SK-N-MC (cell line): ENCODE measurements around the gene CXCL10.
"Not testable (repeated sequence)": the region's sequence is repeated elsewhere in the genome, so short reads cannot be mapped to it uniquely, and the experiment has no call there.

Experiments used
- DNase-seq: peaks from one replicate; pipeline ENCODE4 v3.0.0-alpha.2; 2011; ENCODE audit warnings: low read depth, low spot score
- H3K27ac ChIP-seq: fragments of 200-600 bp; sonication (generic); 2 replicates; pipeline ENCODE4 v1.5.1; 2016; ENCODE audit warnings: mixed run types
- H3K36me3 ChIP-seq: fragments of 200-600 bp; sonication (generic); 2 replicates; pipeline ENCODE4 v1.6.1; 2017; ENCODE audit warnings: antibody characterized with exemption, low read length, mixed read lengths; ENCODE audit not compliant: insufficient read depth
- H3K4me3 ChIP-seq: fragments of 200-600 bp; sonication (generic); 2 replicates; pipeline ENCODE4 v1.5.1; 2016
- H3K9ac ChIP-seq: fragments of 200-600 bp; sonication (generic); 2 replicates; pipeline ENCODE4 v1.8.0; 2017; ENCODE audit warnings: mixed run types, mixed read lengths; ENCODE audit not compliant: insufficient read length
- H3K9me3 ChIP-seq: fragments of 200-600 bp; sonication (generic); 2 replicates; pipeline ENCODE4 v1.6.1; 2017; ENCODE audit warnings: low read depth, mild to moderate bottlenecking, antibody characterized with exemption, low read length, moderate library complexity, mixed read lengths
- EZH2 ChIP-seq: fragments of 200-600 bp; sonication (generic); IDR thresholded peaks from one replicate; pipeline ENCODE4 v1.6.1; 2017; ENCODE audit warnings: antibody characterized with exemption
- FOXP2 ChIP-seq: optimal IDR thresholded peaks from 2 replicates; pipeline ENCODE3; 2011; ENCODE audit warnings: mild to moderate bottlenecking, moderate library complexity; ENCODE audit not compliant: insufficient read depth; ENCODE audit errors: extremely low read length, control extremely low read depth
- POLR2AphosphoS5 ChIP-seq: IDR thresholded peaks from 2 replicates; pipeline ENCODE4 v1.6.1; 2012; ENCODE audit warnings: mild to moderate bottlenecking, low read depth, low read length, borderline replicate concordance

The CXCL10 gene

DNA sequence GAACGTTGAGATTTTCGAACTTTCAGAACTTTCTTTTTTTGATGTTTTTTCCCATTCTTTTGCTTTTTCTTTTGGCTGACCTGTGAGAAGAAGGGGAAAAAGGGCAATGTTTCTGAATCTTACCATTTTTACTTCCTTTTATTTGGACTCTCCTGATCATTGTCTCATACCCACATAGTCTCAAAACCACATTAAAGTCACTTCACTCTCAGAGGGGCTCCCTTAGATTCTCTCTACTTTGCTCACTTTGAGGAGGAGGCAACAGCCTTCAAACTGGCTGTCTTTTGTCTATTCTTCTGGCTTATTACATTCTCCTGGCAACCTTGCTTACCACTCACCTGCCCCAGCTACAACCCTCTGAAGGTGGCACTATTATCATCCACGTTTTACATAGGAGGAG is 19.7 kb downstream of the CXCL10 start:
- H3K36me3 ChIP-seq = no peaks in the 10 kb centered on the region
- no peak for TF ChIP-seq EZH2
- no peak for TF ChIP-seq FOXP2
- TF ChIP-seq POLR2AphosphoS5 = no peak
- no peaks in the 10 kb centered on the region for H3K9me3 ChIP-seq
- no peak overlapping the region for H3K9ac ChIP-seq
- H3K4me3 ChIP-seq = no peak overlapping the region
- H3K27ac ChIP-seq = no peak overlapping the region
- no peak for DNase-seq

GRCh38 chr4:76003035-76003434 is 20.3 kb downstream of the CXCL10 start:
- TF ChIP-seq POLR2AphosphoS5 (no peak), EZH2 (no peak), FOXP2 (no peak)

DNA sequence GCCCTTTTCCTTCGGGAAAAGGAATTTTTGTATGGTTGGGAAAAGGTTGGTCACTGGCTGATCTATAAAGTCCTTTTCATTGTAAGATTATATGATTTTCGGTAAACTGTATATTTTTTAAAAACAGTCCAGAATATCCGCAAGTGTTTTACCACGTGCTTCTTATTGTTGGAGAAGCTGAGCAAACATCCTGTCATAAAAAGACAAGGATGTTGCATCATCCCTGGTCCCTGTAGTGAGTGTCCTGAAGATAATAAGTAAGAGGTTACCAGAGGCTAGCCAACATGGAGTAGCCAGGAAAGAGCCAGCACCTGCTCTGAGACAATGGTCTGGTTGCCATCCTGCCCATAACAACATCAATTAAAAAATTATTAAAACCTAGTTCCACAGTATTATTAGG is 21.1 kb downstream of the CXCL10 start:
- no peak overlapping the region for H3K27ac ChIP-seq
- no peaks in the 10 kb centered on the region for H3K36me3 ChIP-seq
- no peak for TF ChIP-seq POLR2AphosphoS5
- no peak for TF ChIP-seq FOXP2
- no peak for TF ChIP-seq EZH2
- H3K4me3 ChIP-seq = no peak overlapping the region
- H3K9me3 ChIP-seq = no peaks in the 10 kb centered on the region
- no peak overlapping the region for H3K9ac ChIP-seq
- no peak for DNase-seq

More at GRCh38 chr4:76003035-76003434, 20.3 kb downstream of the CXCL10 start:
- no peak overlapping the region for H3K4me3 ChIP-seq
- H3K9me3 ChIP-seq = no peaks in the 10 kb centered on the region
- H3K27ac ChIP-seq = no peak overlapping the region
- H3K36me3 ChIP-seq = no peaks in the 10 kb centered on the region
- no peak for DNase-seq
- H3K9ac ChIP-seq = no peak overlapping the region

- H3K9ac ChIP-seq = no peak overlapping the region
- DNase-seq = no peak
- no peak overlapping the region for H3K27ac ChIP-seq
- TF ChIP-seq POLR2AphosphoS5 (no peak), EZH2 (no peak), FOXP2 (no peak)
- no peaks in the 10 kb centered on the region for H3K9me3 ChIP-seq
- H3K4me3 ChIP-seq = no peak overlapping the region
- H3K36me3 ChIP-seq = no peaks in the 10 kb centered on the region
Measured at GRCh38 chr4:76001700-76002099, 21.6 kb downstream of the CXCL10 start.

GRCh38 chr4:76000279-76000678 is 23.0 kb downstream of the CXCL10 start:
- no peak for DNase-seq
- TF ChIP-seq FOXP2 (no peak), POLR2AphosphoS5 (no peak), EZH2 (no peak)
- H3K4me3 ChIP-seq = no peak overlapping the region

DNA sequence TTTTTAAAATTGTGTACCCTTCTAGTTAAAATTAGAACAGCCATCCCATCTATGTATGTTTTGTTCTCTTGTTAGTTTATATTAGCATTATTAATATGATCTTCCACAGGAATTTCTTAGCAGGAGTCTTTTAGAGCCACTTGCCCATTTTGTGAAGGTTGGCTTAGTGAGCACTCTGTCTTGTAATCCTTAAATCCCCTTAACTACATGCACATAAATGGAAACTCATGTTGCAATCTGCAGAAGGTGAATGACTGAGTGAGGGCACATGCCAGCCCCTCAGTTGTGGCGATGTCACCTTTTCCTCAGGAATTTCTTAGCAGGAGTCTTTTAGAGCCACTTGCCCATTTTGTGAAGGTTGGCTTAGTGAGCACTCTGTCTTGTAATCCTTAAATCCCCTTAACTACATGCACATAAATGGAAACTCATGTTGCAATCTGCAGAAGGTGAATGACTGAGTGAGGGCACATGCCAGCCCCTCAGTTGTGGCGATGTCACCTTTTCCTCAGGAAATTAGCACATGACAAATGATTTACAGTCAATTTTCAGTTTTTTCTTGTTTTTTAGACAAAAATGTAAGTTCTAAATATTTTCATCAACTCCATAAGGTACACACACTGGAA is 24.7 kb downstream of the CXCL10 start:
- H3K36me3 ChIP-seq, H3K9ac ChIP-seq, H3K4me3 ChIP-seq, H3K9me3 ChIP-seq, DNase-seq, H3K27ac ChIP-seq: not testable (repeated sequence)

More at GRCh38 chr4:76000279-76000678, 23.0 kb downstream of the CXCL10 start:
- Histone ChIP-seq H3K36me3 (no peaks in the 10 kb centered on the region), H3K27ac (no peak overlapping the region), H3K9me3 (no peaks in the 10 kb centered on the region), H3K9ac (no peak overlapping the region)

- no peaks in the 10 kb centered on the region for H3K9me3 ChIP-seq
- no peak overlapping the region for H3K27ac ChIP-seq
- no peak overlapping the region for H3K9ac ChIP-seq
- no peak for TF ChIP-seq POLR2AphosphoS5
- DNase-seq = no peak
- H3K36me3 ChIP-seq = no peaks in the 10 kb centered on the region
- H3K4me3 ChIP-seq = no peak overlapping the region
Measured at GRCh38 chr4:75997946-75998345, 25.4 kb downstream of the CXCL10 start.

- Histone ChIP-seq H3K36me3 (no peaks in the 10 kb centered on the region), H3K9ac (no peak overlapping the region)
Measured at GRCh38 chr4:75997081-75997480, 26.2 kb downstream of the CXCL10 start.

GRCh38 chr4:75995727-75996126 is 27.6 kb downstream of the CXCL10 start:
- DNase-seq = peak; percentile 32

More at GRCh38 chr4:75997081-75997480, 26.2 kb downstream of the CXCL10 start:
- TF ChIP-seq EZH2 (no peak), FOXP2 (no peak), POLR2AphosphoS5 (no peak)
- Histone ChIP-seq H3K9me3 (no peaks in the 10 kb centered on the region), H3K27ac (no peak overlapping the region), H3K4me3 (no peak overlapping the region)
- no peak for DNase-seq

More at GRCh38 chr4:75995727-75996126, 27.6 kb downstream of the CXCL10 start:
- no peak overlapping the region for H3K4me3 ChIP-seq
- H3K27ac ChIP-seq = no peak overlapping the region
- no peak overlapping the region for H3K9ac ChIP-seq
- H3K36me3 ChIP-seq = no peaks in the 10 kb centered on the region
- H3K9me3 ChIP-seq = no peaks in the 10 kb centered on the region
- TF ChIP-seq POLR2AphosphoS5 = no peak
- TF ChIP-seq FOXP2 = no peak
- no peak for TF ChIP-seq EZH2
